Activated T-cell treated with anti-CD3 and anti-CD28 coated beads for 24 hours (primary cell): ENCODE data around the gene CARMIL3.
"Not testable (repeated sequence)": the region's sequence is repeated elsewhere in the genome, so short reads cannot be mapped to it uniquely, and the experiment has no call there.

ENCODE experiments used
- DNase-seq: peaks from one replicate; pipeline ENCODE4 v3.0.0-alpha.2; 2020; ENCODE audit warnings: low read depth

Gene CARMIL3, protein sequence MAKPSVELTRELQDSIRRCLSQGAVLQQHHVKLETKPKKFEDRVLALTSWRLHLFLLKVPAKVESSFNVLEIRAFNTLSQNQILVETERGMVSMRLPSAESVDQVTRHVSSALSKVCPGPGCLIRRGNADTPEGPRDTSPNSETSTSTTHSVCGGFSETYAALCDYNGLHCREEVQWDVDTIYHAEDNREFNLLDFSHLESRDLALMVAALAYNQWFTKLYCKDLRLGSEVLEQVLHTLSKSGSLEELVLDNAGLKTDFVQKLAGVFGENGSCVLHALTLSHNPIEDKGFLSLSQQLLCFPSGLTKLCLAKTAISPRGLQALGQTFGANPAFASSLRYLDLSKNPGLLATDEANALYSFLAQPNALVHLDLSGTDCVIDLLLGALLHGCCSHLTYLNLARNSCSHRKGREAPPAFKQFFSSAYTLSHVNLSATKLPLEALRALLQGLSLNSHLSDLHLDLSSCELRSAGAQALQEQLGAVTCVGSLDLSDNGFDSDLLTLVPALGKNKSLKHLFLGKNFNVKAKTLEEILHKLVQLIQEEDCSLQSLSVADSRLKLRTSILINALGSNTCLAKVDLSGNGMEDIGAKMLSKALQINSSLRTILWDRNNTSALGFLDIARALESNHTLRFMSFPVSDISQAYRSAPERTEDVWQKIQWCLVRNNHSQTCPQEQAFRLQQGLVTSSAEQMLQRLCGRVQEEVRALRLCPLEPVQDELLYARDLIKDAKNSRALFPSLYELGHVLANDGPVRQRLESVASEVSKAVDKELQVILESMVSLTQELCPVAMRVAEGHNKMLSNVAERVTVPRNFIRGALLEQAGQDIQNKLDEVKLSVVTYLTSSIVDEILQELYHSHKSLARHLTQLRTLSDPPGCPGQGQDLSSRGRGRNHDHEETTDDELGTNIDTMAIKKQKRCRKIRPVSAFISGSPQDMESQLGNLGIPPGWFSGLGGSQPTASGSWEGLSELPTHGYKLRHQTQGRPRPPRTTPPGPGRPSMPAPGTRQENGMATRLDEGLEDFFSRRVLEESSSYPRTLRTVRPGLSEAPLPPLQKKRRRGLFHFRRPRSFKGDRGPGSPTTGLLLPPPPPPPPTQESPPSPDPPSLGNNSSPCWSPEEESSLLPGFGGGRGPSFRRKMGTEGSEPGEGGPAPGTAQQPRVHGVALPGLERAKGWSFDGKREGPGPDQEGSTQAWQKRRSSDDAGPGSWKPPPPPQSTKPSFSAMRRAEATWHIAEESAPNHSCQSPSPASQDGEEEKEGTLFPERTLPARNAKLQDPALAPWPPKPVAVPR (N-terminal part only)

GRCh38 chr14:24051789-24052655 lies at the start of gene CARMIL3:
TSS of gene CARMIL3 (plus strand) at chr14:24052009. CDS start at chr14:24052154, 145 bp downstream.
- DNase-seq, result peak; percentile 55

DNA sequence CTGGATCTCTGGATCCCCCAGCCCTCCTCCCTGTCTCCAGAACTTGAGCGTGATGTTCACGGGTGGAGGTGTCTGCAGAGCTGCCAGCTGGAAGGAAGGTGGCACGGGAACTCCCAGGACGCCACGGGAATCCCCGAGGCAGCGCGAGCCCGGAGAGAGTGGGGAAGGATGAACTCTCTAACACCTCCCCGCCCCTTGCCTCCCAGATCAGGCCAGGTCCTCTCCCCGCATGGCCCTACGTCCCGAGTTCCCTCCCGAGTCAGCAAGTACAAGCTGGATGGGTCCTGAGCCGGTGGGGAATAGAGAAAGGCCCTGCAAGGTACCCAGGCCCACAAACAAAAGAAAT lies 45.4 kb upstream of the CARMIL3 start:
- not testable (repeated sequence) for DNase-seq

DNA sequence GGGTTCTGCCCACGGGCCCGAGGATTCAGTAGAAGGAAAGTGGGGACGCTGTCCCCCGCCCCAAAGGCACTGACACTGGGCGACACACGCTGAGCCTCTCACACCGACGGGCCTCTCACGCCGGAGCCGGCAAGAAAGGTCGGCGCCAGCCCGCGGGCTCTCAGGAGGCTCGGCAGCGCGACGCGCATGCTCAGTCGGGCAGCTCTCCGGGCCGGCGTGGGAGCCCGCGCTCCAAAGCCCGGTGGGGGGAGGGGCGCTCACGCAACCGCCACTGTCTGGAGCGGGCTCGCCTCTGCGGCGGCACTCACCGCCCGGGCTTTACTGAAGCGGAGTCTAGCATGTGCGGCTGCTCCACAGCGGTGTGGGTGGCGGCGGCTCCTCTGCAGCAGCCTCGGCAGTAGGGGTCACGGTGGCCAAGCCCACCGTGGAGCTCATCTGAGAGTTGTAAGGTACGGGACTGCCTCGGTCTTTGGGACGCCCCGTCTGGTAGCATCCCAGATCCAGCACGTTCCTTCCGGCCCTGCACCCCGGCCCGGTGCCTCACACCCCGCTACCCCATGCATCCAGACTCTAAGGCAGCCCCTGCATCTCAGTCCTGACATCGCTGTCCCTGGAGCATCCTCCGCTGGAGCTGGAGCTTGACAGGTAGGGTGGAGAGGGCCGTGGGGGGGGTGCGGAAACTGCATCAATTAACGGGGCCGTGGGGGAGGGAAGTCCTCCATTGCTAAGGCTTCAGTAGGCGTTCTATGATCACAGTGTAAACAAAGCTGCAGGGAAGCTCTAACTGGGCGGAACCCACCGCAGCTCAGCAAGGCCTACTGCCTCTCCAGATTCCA lies 44.8 kb upstream of the CARMIL3 start:
- peak; percentile 58 for DNase-seq

DNA sequence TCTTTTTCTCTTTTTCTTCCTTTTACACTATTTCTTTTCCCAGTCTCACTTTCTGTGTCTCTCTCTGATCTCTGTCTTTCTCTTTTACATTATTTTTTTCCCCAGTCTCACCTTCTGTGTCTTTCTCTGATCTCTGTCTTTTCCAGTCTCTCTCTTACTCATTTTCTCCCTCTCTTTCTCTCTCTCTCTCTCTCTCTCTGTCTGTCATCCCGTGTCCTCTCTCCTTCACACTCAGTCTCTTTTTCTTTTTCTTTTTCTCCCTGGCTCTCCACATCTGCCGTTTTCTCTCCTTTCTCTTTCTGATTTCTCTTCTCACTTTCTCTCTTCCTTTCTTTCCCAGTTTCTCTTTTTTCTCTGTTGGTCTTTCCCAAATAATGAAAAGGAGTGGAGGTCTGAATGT lies 40.8 kb upstream of the CARMIL3 start:
- DNase-seq, result no peak

GRCh38 chr14:24012726-24013273 lies 39.0 kb upstream of the CARMIL3 start:
- not testable (repeated sequence) for DNase-seq

DNA sequence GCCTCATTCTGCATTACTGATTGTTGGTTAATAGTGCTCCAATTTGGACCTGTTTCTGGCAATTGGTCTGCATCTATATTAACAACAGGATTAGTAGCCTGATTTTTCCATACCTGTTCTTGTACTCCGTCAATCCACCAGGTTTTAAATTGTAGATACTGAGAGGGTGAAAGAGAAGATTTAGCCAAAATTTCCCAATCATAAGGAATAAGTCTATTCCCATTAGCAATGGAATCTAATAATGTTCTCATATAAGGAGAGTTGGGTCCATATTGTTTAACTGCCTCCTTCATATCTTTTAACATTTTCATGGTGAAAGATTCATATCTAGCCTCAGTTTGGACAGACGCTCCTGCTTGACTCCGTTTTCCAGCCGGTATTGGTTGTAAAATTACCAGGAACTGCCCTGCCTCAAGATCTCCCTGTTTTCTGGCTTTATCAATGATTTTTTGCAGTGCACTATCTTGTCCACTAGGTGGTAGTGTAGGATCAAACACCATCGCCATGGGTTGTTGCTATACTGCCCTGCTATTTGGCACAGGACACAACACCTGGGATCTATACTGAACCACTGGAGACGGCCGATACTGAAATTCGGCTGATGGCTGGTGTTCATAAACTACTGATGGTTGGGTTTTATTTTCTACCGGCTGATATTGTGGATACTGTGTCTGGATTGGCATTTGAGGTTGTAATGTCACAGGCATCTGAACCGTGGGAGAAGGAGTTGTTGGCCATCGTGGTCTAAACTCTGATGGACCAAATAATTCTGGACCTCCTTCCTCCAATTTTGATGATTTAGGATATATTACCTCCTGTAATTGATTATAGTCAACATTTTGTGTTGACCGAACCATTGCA lies 37.9 kb upstream of the CARMIL3 start:
- DNase-seq, result peak; percentile 44

- DNase-seq, result not testable (repeated sequence)
Measured at GRCh38 chr14:24015745-24016144, 36.1 kb upstream of the CARMIL3 start.

- not testable (repeated sequence) for DNase-seq
Measured at GRCh38 chr14:24018978-24019377, 32.8 kb upstream of the CARMIL3 start.

- DNase-seq, result not testable (repeated sequence)
Measured at GRCh38 chr14:24019944-24020343, 31.9 kb upstream of the CARMIL3 start.

DNA sequence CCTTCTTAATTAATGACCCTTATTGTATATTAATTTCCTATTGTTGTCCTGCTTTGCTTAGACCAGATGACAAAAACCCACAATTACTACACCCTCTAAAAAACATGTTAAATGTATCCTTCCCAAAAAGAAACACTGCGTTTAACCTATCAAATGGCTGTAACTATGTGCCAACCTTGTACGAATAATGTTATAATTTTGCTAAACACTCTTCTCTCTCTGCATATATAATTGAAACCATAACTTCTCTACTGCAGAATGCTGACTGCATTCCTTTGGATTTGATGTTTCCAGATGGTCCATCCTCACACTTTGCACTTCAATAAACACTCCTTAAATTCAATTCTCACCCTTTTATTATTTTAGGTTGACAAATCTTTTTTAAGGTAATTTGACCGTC lies 31.3 kb upstream of the CARMIL3 start:
- DNase-seq, result not testable (repeated sequence)

DNA sequence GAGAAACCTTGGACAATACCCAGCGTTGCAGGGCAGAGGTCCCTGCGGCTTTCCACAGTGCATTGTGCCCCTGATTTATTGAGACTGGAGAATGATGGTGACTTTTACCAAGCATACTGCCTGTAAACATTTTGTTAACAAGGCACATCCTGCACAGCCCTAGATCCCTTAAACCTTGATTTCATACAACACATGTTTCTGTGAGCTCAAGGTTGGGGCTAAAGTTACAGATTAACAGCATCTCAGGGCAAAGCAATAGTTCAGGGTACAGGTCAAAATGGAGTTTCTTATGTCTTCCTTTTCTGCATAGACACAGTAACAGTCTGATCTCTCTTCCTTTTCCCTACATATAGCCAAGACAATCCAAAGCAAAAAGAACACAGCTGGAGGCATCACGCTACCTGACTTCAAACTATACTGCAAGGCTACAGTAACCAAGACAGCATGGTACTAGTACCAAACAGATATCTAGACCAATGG lies 26.8 kb upstream of the CARMIL3 start:
- DNase-seq, result not testable (repeated sequence)

- not testable (repeated sequence) for DNase-seq
Measured at GRCh38 chr14:24029687-24030086, 22.1 kb upstream of the CARMIL3 start.

GRCh38 chr14:24031331-24031730 lies 20.5 kb upstream of the CARMIL3 start:
- DNase-seq, result not testable (repeated sequence)

- DNase-seq, result no peak
Measured at GRCh38 chr14:24032727-24033418, 18.9 kb upstream of the CARMIL3 start.

DNA sequence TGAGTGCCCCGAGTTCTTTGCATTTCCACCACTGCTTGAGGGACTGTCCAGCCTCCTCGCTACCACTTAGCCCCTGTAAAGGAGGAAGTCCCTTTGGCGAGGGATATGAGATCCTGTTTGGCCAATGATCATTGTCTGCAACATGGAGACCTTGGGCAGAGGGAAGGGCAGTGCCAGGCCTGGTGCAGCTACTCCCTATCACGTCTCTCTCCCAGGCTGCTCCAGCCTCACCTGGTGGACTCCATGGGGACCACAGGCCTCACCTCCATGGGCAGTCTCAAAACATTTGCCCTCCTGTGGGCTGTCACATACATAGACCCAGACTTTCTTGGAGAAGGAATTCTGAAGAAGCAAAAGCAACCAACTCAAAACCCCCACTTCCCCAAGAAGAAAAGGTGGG lies 16.0 kb upstream of the CARMIL3 start:
- DNase-seq, result not testable (repeated sequence)

- DNase-seq, result peak; percentile 52
Measured at GRCh38 chr14:24036169-24036962, 15.4 kb upstream of the CARMIL3 start.

GRCh38 chr14:24036963-24037657 lies 14.7 kb upstream of the CARMIL3 start:
- not testable (repeated sequence) for DNase-seq
